AG08396 (cell line): ENCODE data around the gene RHOXF2.

Experiments
- DNase-seq: peaks from one replicate; pipeline ENCODE4 v3.0.0; 2012; ENCODE audit warnings: low spot score, mixed read lengths

RHOXF2 gene

DNA sequence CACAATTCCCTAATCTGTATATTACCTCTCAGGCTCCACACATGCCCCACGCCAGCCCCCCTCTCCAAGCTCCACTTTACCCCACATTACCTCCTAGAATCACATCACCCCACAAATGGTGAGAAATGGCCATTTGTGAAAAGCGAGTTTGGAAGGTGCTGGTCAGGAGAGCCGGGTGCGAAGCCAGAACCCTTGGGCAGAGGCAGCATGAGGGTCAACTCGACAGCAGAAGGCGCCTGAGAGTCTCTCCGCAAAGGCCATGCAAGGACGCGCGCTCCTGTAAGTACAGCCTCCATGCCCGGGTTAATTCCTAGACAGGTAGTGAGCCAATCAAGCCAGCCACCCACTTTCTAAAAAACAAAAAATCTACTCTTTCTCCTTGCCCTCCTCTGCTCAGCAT is 42.4 kb downstream of the RHOXF2 start:
- DNase-seq: no peak

DNA sequence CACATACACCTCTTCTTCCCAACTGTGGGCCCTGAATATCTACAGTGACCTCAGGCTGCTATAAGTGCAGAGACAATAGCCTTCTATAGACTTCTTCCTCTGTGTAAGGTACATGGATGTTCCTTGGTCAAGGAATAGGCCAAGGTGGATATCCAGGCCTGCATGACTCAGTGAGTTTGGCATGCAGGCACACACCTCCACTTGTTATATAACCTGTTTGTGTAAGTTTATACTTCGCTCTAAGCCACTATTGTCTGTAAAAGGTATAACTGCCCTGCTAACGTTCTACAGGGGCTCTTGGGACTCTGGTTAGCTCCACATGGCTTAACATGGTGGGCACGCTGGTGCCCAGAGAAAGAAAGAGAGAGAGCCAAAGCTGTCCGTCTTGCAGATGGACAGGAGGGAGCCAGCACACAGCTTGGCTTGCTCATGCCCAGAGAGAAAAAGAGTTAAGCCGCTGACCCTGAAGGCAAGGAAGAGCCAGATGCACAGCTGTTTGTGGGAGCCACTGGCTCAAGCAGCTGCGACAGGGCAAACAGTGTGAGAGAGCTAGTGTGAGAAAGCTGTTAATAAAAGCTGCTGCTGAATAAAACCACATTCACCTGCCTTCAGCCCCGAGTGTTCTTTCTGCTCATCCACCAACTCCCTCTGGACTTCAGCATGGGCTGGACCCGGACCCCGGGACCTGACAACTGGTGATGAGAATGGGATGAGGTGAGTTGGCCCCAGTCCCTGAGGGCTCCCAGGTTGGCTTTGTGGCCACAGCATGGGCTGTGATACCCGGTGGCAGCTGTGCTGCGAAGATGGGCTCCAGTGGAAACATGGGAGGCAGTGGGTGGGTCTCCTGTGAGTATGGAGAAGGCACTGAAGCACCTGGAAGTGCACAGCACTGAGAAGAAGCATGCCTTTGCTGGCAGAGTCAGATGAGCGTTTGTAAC is 47.7 kb downstream of the RHOXF2 start:
- DNase-seq: no peak

DNA sequence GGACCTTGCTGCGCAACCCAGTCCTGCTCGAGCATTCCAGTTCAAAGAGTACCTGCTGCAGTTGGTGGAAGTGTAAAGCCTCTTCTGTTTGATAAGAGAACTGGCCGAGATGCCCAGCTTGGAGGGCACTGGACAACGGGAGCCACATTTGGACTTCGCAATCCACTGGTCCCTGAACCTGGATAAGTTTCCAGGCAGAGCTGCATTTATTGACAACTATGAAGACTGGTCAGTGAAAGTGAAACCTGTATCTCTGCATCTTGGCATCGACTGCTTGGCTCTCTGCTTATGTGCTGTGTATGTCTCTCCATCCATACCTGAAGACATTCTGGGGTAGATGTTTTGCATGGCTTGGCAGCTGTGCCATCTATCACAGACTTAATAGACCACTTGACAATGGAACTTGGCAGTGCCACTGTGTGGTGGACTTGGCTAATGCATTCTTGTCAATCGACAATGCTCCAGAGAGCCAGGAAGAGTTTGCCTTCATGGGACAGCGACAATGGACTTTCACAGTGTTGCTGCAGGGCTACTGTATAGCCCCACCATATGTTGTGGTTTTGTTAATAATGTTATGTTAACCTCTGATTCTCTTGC is 48.7 kb downstream of the RHOXF2 start:
- no peak for DNase-seq

DNA sequence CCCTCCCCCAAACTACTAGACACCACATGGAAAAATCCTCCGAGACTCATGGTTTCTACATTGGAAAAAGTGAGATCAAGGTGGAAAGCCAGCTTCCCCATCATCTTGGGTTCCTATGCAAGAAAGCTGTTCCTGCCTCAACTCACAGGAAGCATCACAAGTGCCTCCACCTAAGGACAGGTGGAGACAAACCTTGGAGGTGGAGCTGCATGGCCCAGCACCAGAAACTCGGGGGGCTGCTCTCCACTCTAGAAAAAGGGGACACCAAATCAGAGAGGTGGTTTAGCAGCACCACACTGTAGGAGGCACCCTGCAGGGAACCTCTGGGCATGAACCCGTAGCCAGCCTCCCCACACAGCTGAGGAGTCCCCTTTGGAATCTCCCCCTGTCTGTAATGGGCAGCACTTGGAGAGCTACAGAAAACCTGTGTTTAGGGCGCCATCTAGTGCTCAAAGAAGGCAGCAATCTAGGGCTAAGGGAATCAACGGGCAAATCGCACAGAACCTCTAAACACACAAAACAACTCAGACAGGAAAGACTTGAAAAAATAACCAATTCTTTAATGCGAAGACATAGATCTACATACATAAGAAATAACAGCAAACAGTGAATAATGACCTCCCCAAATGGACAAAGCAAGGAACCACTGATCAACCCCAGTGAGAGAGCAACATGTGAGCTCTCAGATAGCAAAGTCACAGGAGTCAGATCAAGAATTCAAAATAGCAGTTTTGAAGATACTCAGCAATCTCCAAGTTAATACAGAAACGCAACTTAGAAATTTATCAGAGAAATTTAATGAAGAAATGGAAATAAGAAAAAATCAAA is 55.2 kb downstream of the RHOXF2 start:
- DNase-seq: peak; percentile 68
